ENCODE results near the gene HABP4. TPM values are rescaled to one million over a fixed set of nuclear protein-coding genes. Genes with fewer than 3 reads are reported as not detected.

HABP4 gene
- total and polyA plus RNA-seq, 10 of the 15 experiments (the other 5 are each of a cell fraction or from before 2014, with no cell fraction given) = 1.6 to 15.4 (median 11.6) TPM

DNA sequence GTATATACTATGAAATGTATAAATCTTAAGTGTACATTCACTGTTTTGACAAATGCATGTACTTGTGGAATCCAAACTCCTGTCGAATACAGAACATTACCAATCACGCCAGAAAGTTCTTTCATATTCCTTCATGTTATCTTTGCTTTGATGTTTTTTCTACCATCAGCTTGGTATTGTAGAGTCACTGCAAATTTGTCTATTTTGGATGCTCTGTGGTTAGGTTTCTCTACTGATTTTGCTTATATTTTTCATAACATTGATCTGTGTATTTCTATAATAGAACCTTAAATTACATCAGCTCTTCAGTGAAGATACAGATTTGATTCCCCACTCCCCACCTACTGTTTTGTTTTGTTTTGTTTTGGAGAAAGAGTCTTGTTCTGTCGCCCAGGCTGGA lies 30.8 kb downstream of the HABP4 start (continued):
- TF ChIP-seq KAT2A (conservative IDR thresholded peaks at IDR 0.05; ENCODE audit: control insufficient read depth, low read depth, low read length) = no peak
- TF ChIP-seq RB1 (IDR thresholded peaks at IDR 0.05; ENCODE audit: borderline replicate concordance) = no peak
- TF ChIP-seq NFIC (IDR thresholded peaks at IDR 0.05; ENCODE audit: low read depth, low read length) = peak; percentile 83; the same call in 1 of the 2 replicates
- peak; percentile 84; the same call in 1 of the 2 replicates for TF ChIP-seq RUNX3 (IDR thresholded peaks at IDR 0.05; ENCODE audit: low read length)
- TF ChIP-seq EZH2 (IDR thresholded peaks at IDR 0.05; ENCODE audit: borderline replicate concordance, control insufficient read depth, low read depth, low read length) = no peak
- TF ChIP-seq RELB (IDR thresholded peaks at IDR 0.05; ENCODE audit: low read depth) = no peak
- TF ChIP-seq ELK1 (IDR thresholded peaks at IDR 0.05; ENCODE audit: low read depth, low read length) = no peak
- no peak for TF ChIP-seq BCLAF1 (IDR thresholded peaks at IDR 0.05)
- TF ChIP-seq ESRRA (IDR thresholded peaks at IDR 0.05; ENCODE audit: low read length) = no peak
- TF ChIP-seq IRF4 (IDR thresholded peaks at IDR 0.05; ENCODE audit: low read depth, low read length) = no peak
- TF ChIP-seq NKRF (conservative IDR thresholded peaks at IDR 0.05) = no peak

Measured in GM12878 (cell line).